WTC11 (cell line): ENCODE measurements around the gene RABL2A. TPM values are rescaled to one million over a fixed set of nuclear protein-coding genes. Genes with fewer than 3 reads are reported as not detected.

Source experiments
- ATAC-seq: fragments of 200-7000 bp; cut with Tn5 transposase; 2 replicates; pipeline ENCODE4 v1.10.0; 2021; ENCODE audit warnings: mild to moderate bottlenecking, moderate library complexity
- CTCF ChIA-PET: fragments of 300-600 bp; sonication (Branson Sonifier 250); formaldehyde crosslinking; loops from one replicate; lab custom pipeline; 2021; ENCODE audit warnings: antibody characterized with exemption; lab: Charles Lee
- POLR2A ChIA-PET: fragments of 350-600 bp; sonication (Branson Sonifier 250); formaldehyde crosslinking; loops from one replicate; lab custom pipeline; 2021; ENCODE audit warnings: antibody characterized with exemption; lab: Charles Lee
- DNase-seq: peaks from one replicate; pipeline ENCODE4 v3.0.0; 2021; ENCODE audit warnings: low spot score
- H3K27ac Mint-ChIP-seq: 2 replicates; pipeline ENCODE4 v1.8.0; 2021; ENCODE audit warnings: mixed read lengths
- H3K27me3 Mint-ChIP-seq: 2 replicates; pipeline ENCODE4 v1.8.0; 2021; ENCODE audit warnings: low read depth, mild to moderate bottlenecking, moderate library complexity, mixed read lengths
- H3K36me3 Mint-ChIP-seq: 2 replicates; pipeline ENCODE4 v1.8.0; 2021; ENCODE audit warnings: mixed read lengths
- H3K4me1 Mint-ChIP-seq: 2 replicates; pipeline ENCODE4 v1.8.0; 2022; ENCODE audit warnings: mixed read lengths
- H3K4me3 Mint-ChIP-seq: 2 replicates; pipeline ENCODE4 v1.8.0; 2021; ENCODE audit warnings: mild to moderate bottlenecking, moderate library complexity, mixed read lengths
- H3K9me3 Mint-ChIP-seq: 2 replicates; pipeline ENCODE4 v1.8.0; 2021; ENCODE audit warnings: mixed read lengths
- CDX4 ChIP-seq: fragments of 250-450 bp; sonication (Bioruptor Pico); IDR thresholded peaks from 2 replicates; pipeline ENCODE4 v1.9.0; 2021; ENCODE audit warnings: moderate library complexity, mild to moderate bottlenecking, inconsistent platforms, borderline replicate concordance
- CREM ChIP-seq: sonication (generic); formaldehyde crosslinking; IDR thresholded peaks from 2 replicates; pipeline ENCODE4 v1.8.1; 2022; ENCODE audit warnings: mild to moderate bottlenecking, missing genetic modification reagents, moderate library complexity
- E2F5 ChIP-seq: sonication (generic); formaldehyde crosslinking; IDR thresholded peaks from 2 replicates; pipeline ENCODE4 v1.8.1; 2022; ENCODE audit warnings: mild to moderate bottlenecking, moderate library complexity, missing genetic modification reagents
- FOXK1 ChIP-seq: sonication (generic); formaldehyde crosslinking; IDR thresholded peaks from 2 replicates; pipeline ENCODE4 v1.8.0; 2022; ENCODE audit warnings: mild to moderate bottlenecking, moderate library complexity, missing genetic modification reagents
- FOXP1 ChIP-seq: sonication (generic); formaldehyde crosslinking; IDR thresholded peaks from 2 replicates; pipeline ENCODE4 v1.8.0; 2022; ENCODE audit warnings: missing genetic modification reagents, mild to moderate bottlenecking, moderate library complexity, borderline replicate concordance
- GTF2I ChIP-seq: fragments of 250-450 bp; sonication (Bioruptor Pico); conservative IDR thresholded peaks from 2 replicates; pipeline ENCODE4 v1.4.0; 2021; ENCODE audit warnings: mild to moderate bottlenecking
- HMGXB4 ChIP-seq: sonication (generic); formaldehyde crosslinking; IDR thresholded peaks from 2 replicates; pipeline ENCODE4 v1.8.1; 2023; ENCODE audit warnings: mild to moderate bottlenecking, moderate library complexity, missing genetic modification reagents
- IRF1 ChIP-seq: sonication (generic); formaldehyde crosslinking; IDR thresholded peaks from 2 replicates; pipeline ENCODE4 v1.8.0; 2023; ENCODE audit warnings: missing genetic modification reagents
- JUN ChIP-seq: sonication (generic); formaldehyde crosslinking; IDR thresholded peaks from 2 replicates; pipeline ENCODE4 v1.8.0; 2023; ENCODE audit warnings: mild to moderate bottlenecking, missing genetic modification reagents
- MYBL2 ChIP-seq: sonication (generic); formaldehyde crosslinking; IDR thresholded peaks from 2 replicates; pipeline ENCODE4 v1.8.1; 2023; ENCODE audit warnings: mild to moderate bottlenecking, moderate library complexity, missing genetic modification reagents
- NR3C1 ChIP-seq: sonication (generic); formaldehyde crosslinking; conservative IDR thresholded peaks from 2 replicates; pipeline ENCODE4 v1.8.1; 2023; ENCODE audit warnings: low read depth, mild to moderate bottlenecking, missing genetic modification reagents
- PRRX2 ChIP-seq: fragments of 250-450 bp; sonication (Bioruptor Pico); IDR thresholded peaks from 2 replicates; pipeline ENCODE4 v1.8.0; 2021; ENCODE audit warnings: mild to moderate bottlenecking
- USF1 ChIP-seq: sonication (generic); formaldehyde crosslinking; IDR thresholded peaks from 2 replicates; pipeline ENCODE4 v1.8.0; 2022; ENCODE audit warnings: mild to moderate bottlenecking, missing genetic modification reagents
- ZNF232 ChIP-seq: sonication (generic); formaldehyde crosslinking; IDR thresholded peaks from 2 replicates; pipeline ENCODE4 v1.8.0; 2022; ENCODE audit warnings: mild to moderate bottlenecking, missing genetic modification reagents
- ZNF263 ChIP-seq: sonication (generic); formaldehyde crosslinking; IDR thresholded peaks from 2 replicates; pipeline ENCODE4 v1.8.1; 2022; ENCODE audit warnings: low read depth, mild to moderate bottlenecking, moderate library complexity, missing genetic modification reagents
- ZNF671 ChIP-seq: fragments of 250-450 bp; sonication (Bioruptor Pico); IDR thresholded peaks from 2 replicates; pipeline ENCODE4 v1.8.0; 2021; ENCODE audit warnings: mild to moderate bottlenecking
- total RNA-seq: library from RNA; stranded (reverse); gene quantifications from 3 replicates; pipeline ENCODE4 v1.2.3, GENCODE V29; 2021

The RABL2A gene
- total RNA-seq, 1 experiment from 2014 or later, result 11.0 TPM

- ChIA-PET POLR2A (interaction anchor here (0.6 kb wide), 1 partner anchor 12 kb away, joined by 3 read pairs; no protein-coding TSS in a partner anchor), CTCF (no interaction called here)
- Mint-ChIP-seq H3K9me3 (0 out of 2 replicates have a peak, but pooled peaks cover 1% of the 10 kb centered on the region), H3K4me1 (peaks cover 14% of the 10 kb centered on the region), H3K27me3 (peaks cover 100% of the 10 kb centered on the region), H3K4me3 (no peak overlapping the region), H3K36me3 (no peaks in the 10 kb centered on the region), H3K27ac (no peak overlapping the region)
- no peak for DNase-seq
- ATAC-seq, result no peak
- TF ChIP-seq HMGXB4 (no peak), CREM (CRISPR knock-in tag) (no peak), CDX4 (CRISPR knock-in tag) (no peak)
Measured at GRCh38 chr2:113676623-113677266, 49.7 kb downstream of the RABL2A start.

- Mint-ChIP-seq H3K27me3 (peaks cover 100% of the 10 kb centered on the region), H3K36me3 (no peaks in the 10 kb centered on the region), H3K4me1 (peaks cover 9% of the 10 kb centered on the region), H3K4me3 (no peak overlapping the region), H3K27ac (no peak overlapping the region), H3K9me3 (0 out of 2 replicates have a peak, but pooled peaks cover 5% of the 10 kb centered on the region)
- POLR2A ChIA-PET, result no interaction called here
- CTCF ChIA-PET, result no interaction called here
- DNase-seq (no peak), ATAC-seq (no peak)
- TF ChIP-seq ZNF263 (CRISPR knock-in tag), result no peak
- no peak for TF ChIP-seq JUN (CRISPR knock-in tag)
- TF ChIP-seq, all 79 proteins: peak for 0
Measured at GRCh38 chr2:113677330-113677729, 50.3 kb downstream of the RABL2A start.

- H3K4me1 Mint-ChIP-seq, result peaks cover 3% of the 10 kb centered on the region
- peaks cover 93% of the 10 kb centered on the region for H3K27me3 Mint-ChIP-seq
- POLR2A ChIA-PET, result no interaction called here
- H3K9me3 Mint-ChIP-seq, result 0 out of 2 replicates have a peak, but pooled peaks cover 5% of the 10 kb centered on the region
- no peak for DNase-seq
- TF ChIP-seq ZNF263 (CRISPR knock-in tag), result no peak
- no peak for TF ChIP-seq ZNF232 (CRISPR knock-in tag)
- TF ChIP-seq IRF1 (CRISPR knock-in tag), result no peak
- TF ChIP-seq GTF2I (CRISPR knock-in tag), result no peak
- no peak for TF ChIP-seq NR3C1 (CRISPR knock-in tag)
- no peak for TF ChIP-seq ZNF671 (CRISPR knock-in tag)
- TF ChIP-seq FOXK1 (CRISPR knock-in tag), result no peak
- no peak for TF ChIP-seq MYBL2 (CRISPR knock-in tag)
- TF ChIP-seq E2F5, result no peak
- TF ChIP-seq USF1, result no peak
- TF ChIP-seq PRRX2 (CRISPR knock-in tag), result no peak
- TF ChIP-seq FOXP1 (CRISPR knock-in tag), result no peak
- TF ChIP-seq, all 79 proteins: peak for 0
- CTCF ChIA-PET, result no interaction called here
- no peak for ATAC-seq
- Mint-ChIP-seq H3K4me3 (no peak overlapping the region), H3K36me3 (no peaks in the 10 kb centered on the region), H3K27ac (no peak overlapping the region)
Measured at GRCh38 chr2:113679457-113679856, 52.4 kb downstream of the RABL2A start.
